Omental fat pad (tissue), 4 donors: Measurements from ENCODE around the gene OR2F1. TPM values are rescaled to one million over a fixed set of nuclear protein-coding genes. Genes with fewer than 3 reads are reported as not detected.
A peak's percentile ranks its signal among the peaks of the same experiment; 100 is the strongest.

Source experiments
- ATAC-seq: fragments of 150-250 bp; one replicate; pipeline ENCODE4 v1.9.1; 2016; ENCODE audit warnings: mild to moderate bottlenecking, moderate library complexity; ENCODE audit not compliant: low FRiP score
- DNase-seq: peaks from one replicate; pipeline ENCODE4 v3.0.0-alpha.2; 2019; ENCODE audit warnings: low spot score
- CTCF ChIP-seq, 3 donors: fragments of 450-650 bp; IDR thresholded peaks; one replicate each; pipeline ENCODE4 v1.5.1; 2016 to 2017; ENCODE audit warnings: antibody characterized with exemption in 3 of 3, mild to moderate bottlenecking in 3 of 3, moderate library complexity in 2 of 3
- total RNA-seq, 4 donors: library from RNA; depleted of rRNA; stranded (reverse); fragments of >200 nt; gene quantifications; one replicate each; pipeline ENCODE4 v1.1.0, GENCODE V29; 2016

Gene OR2F1, protein sequence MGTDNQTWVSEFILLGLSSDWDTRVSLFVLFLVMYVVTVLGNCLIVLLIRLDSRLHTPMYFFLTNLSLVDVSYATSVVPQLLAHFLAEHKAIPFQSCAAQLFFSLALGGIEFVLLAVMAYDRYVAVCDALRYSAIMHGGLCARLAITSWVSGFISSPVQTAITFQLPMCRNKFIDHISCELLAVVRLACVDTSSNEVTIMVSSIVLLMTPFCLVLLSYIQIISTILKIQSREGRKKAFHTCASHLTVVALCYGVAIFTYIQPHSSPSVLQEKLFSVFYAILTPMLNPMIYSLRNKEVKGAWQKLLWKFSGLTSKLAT
- total RNA-seq: not detected

DNA sequence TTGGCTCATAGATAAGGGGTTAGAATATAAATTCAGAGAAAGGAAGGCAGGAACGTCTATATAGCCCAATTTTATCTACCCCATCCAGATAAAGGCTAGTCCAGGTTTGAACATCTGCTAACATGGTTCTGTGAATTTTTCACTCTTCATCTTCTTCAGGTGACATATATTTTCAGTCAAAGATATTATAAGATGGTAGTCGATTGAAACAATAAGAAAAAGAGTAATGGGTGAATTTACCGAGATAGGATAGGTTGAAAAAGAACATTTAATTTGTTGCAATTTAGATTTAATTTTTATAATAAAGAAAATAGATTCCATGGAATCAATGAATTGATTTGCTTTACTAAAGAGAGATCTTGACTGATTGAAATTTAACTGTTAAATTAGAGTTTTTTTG lies at the start of gene OR2F1:
Gene OR2F1 (plus strand): TSS at position 301 of the 400 bp plus-strand sequence. CDS start 5,127 bp downstream, outside the sequence.
- no peak for DNase-seq
- ATAC-seq: no peak
- TF ChIP-seq CTCF (IDR thresholded peaks at IDR 0.05): no peak

- ATAC-seq (no peak), DNase-seq (no peak)
- no peak for TF ChIP-seq CTCF (IDR thresholded peaks at IDR 0.05)
Observed at GRCh38 chr7:143905509-143905908, 49.1 kb upstream of the OR2F1 start.

DNA sequence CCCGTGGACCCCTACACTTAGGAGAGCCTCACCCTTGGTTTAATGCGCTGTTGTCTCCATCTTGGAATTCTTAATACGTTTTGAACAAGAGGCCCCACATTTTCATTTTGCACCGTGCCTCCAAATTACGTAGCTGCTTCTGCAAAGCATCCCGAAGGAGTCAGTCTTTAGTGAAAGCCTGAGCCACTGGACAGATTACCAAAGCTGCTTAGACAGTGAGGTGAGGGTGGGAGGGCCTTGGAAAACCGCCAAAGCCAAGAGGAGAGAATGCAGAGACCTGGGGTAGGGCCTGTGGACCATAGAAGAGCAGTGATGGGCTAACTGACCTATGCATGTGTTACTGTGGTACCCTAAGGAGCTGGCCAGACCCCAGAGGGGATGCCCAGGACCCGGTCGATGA lies 48.5 kb upstream of the OR2F1 start:
- no peak for DNase-seq
- ATAC-seq: no peak
- TF ChIP-seq CTCF (IDR thresholded peaks at IDR 0.05): no peak

DNA sequence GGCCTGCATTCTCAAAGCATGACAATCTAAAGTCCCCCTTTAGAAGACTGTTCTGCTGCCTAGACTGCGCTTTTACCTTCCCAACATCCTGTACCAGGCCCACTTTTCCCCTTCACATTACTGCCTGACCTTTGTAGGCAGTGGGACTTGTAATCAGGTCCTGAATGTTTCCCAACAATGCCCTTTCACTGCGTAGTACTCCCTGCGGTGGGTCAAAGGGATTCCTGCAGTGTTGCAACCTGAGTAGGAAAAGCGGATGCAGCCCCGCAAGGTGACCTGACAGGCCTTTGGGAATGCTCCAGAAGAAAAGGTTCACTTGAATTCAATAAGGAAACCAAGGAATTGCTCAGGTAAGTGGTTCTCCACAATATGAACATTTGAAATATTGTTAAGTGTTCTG lies 47.7 kb upstream of the OR2F1 start:
- DNase-seq (no peak), ATAC-seq (no peak)
- no peak for TF ChIP-seq CTCF (IDR thresholded peaks at IDR 0.05)

DNA sequence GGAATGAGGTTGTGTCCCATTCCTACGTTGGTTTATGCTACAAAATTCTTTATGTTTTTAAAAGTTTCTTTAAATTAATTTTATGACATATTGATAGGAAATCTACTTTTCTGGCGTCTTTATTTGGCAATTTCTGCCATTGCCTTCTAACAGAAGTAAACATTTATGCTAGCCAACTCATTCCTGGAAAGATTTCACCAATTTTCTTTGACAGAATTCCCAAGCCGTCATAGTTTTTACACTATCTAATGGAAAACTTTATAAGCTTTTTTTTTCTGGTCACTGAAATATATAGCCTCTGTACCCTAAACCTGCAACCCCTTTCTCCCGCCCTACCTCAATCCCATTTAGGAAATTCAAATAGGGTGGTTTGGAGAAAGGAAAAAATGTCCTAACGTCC lies 46.5 kb upstream of the OR2F1 start:
- DNase-seq (no peak), ATAC-seq (no peak)
- no peak for TF ChIP-seq CTCF (IDR thresholded peaks at IDR 0.05)

GRCh38 chr7:143909863-143910262 lies 44.8 kb upstream of the OR2F1 start:
- no peak for TF ChIP-seq CTCF (IDR thresholded peaks at IDR 0.05)
- DNase-seq: no peak
- ATAC-seq: peak; percentile 42
